NCI-H82 (cell line): ENCODE data around the gene KRT9.
"Not testable (repeated sequence)": the region's sequence is repeated elsewhere in the genome, so short reads cannot be mapped to it uniquely, and the experiment has no call there.

Experiments
- DNase-seq: peaks from one replicate; lab custom pipeline; 2025; lab: John Stamatoyannopoulos, UW

KRT9 gene

GRCh38 chr17:41571561-41572434 lies at the start of gene KRT9:
TSS of gene KRT9 (minus strand) at chr17:41572059. CDS start at chr17:41571992, 67 bp downstream.
- no peak for DNase-seq

GRCh38 chr17:41621435-41621817 lies 49.6 kb upstream of the KRT9 start:
- not testable (repeated sequence) for DNase-seq

- DNase-seq, result no peak
Measured at GRCh38 chr17:41620583-41621434, 49.0 kb upstream of the KRT9 start.

- DNase-seq, result not testable (repeated sequence)
Measured at GRCh38 chr17:41619927-41620582, 48.2 kb upstream of the KRT9 start.

- DNase-seq, result no peak
Measured at GRCh38 chr17:41619036-41619926, 47.4 kb upstream of the KRT9 start.

- no peak for DNase-seq
Measured at GRCh38 chr17:41618341-41619035, 46.6 kb upstream of the KRT9 start.

- DNase-seq, result no peak
Measured at GRCh38 chr17:41617698-41618097, 45.8 kb upstream of the KRT9 start.

GRCh38 chr17:41617136-41617535 lies 45.3 kb upstream of the KRT9 start:
- DNase-seq, result no peak

GRCh38 chr17:41616486-41616885 lies 44.6 kb upstream of the KRT9 start:
- DNase-seq, result not testable (repeated sequence)

GRCh38 chr17:41615454-41615853 lies 43.6 kb upstream of the KRT9 start:
- DNase-seq, result no peak

GRCh38 chr17:41614767-41615166 lies 42.9 kb upstream of the KRT9 start:
- DNase-seq, result not testable (repeated sequence)

- DNase-seq, result no peak
Measured at GRCh38 chr17:41614098-41614497, 42.2 kb upstream of the KRT9 start.

GRCh38 chr17:41613277-41614082 lies 41.6 kb upstream of the KRT9 start:
- DNase-seq, result no peak

- not testable (repeated sequence) for DNase-seq
Measured at GRCh38 chr17:41612376-41613160, 40.7 kb upstream of the KRT9 start, which contains the start of gene KRT16. TSS of gene KRT16 (minus strand) at chr17:41612767. CDS start at chr17:41612688, 79 bp downstream.

- no peak for DNase-seq
Measured at GRCh38 chr17:41610965-41611640, 39.2 kb upstream of the KRT9 start.

- peak; percentile 25 for DNase-seq
Measured at GRCh38 chr17:41610061-41610517, 38.2 kb upstream of the KRT9 start.

- not testable (repeated sequence) for DNase-seq
Measured at GRCh38 chr17:41606930-41607329, 35.1 kb upstream of the KRT9 start.

- no peak for DNase-seq
Measured at GRCh38 chr17:41602524-41602923, 30.7 kb upstream of the KRT9 start.
